HCT116 (cell line): ENCODE data around the gene SEMA3C.

Experiments
- ATF3 ChIP-seq: IDR thresholded peaks from 2 replicates; pipeline ENCODE4 v1.6.1; 2012
- CTCF ChIP-seq, 3 experiments: fragments of 200-600 bp in 1 of 3; sonication (generic) in 1 of 3; IDR thresholded peaks in 2 of 3; conservative IDR thresholded peaks in 1 of 3; 2 replicates each; pipeline ENCODE4 v1.5.1; 2012 to 2017; ENCODE audit warnings: low read depth in 2 of 3, low read length in 2 of 3, antibody characterized with exemption in 1 of 3, borderline replicate concordance in 1 of 3, control low read depth in 1 of 3, mild to moderate bottlenecking in 1 of 3, mixed read lengths in 1 of 3, mixed run types in 1 of 3, moderate library complexity in 1 of 3; ENCODE audit not compliant: insufficient read depth in 1 of 3
- EZH2 ChIP-seq: fragments of 200-600 bp; sonication (generic); IDR thresholded peaks from 2 replicates; pipeline ENCODE4 v1.6.1; 2017; ENCODE audit warnings: antibody characterized with exemption, mixed run types
- JUND ChIP-seq: IDR thresholded peaks from 2 replicates; pipeline ENCODE4 v1.6.1; 2012
- POLR2A ChIP-seq: IDR thresholded peaks from 2 replicates; pipeline ENCODE4 v1.7.0; 2011; ENCODE audit warnings: borderline replicate concordance; ENCODE audit not compliant: insufficient read depth, insufficient read length; ENCODE audit errors: extremely low read depth
- POLR2AphosphoS5 ChIP-seq: IDR thresholded peaks from 2 replicates; pipeline ENCODE4 v1.6.1; 2011; ENCODE audit warnings: mild to moderate bottlenecking, low read depth, low read length, moderate library complexity
- RAD21 ChIP-seq: IDR thresholded peaks from 2 replicates; pipeline ENCODE4 v1.6.1; 2012; ENCODE audit warnings: low read depth, mild to moderate bottlenecking
- SP1 ChIP-seq: IDR thresholded peaks from 2 replicates; pipeline ENCODE4 v1.6.1; 2012; ENCODE audit warnings: low read depth

DNA sequence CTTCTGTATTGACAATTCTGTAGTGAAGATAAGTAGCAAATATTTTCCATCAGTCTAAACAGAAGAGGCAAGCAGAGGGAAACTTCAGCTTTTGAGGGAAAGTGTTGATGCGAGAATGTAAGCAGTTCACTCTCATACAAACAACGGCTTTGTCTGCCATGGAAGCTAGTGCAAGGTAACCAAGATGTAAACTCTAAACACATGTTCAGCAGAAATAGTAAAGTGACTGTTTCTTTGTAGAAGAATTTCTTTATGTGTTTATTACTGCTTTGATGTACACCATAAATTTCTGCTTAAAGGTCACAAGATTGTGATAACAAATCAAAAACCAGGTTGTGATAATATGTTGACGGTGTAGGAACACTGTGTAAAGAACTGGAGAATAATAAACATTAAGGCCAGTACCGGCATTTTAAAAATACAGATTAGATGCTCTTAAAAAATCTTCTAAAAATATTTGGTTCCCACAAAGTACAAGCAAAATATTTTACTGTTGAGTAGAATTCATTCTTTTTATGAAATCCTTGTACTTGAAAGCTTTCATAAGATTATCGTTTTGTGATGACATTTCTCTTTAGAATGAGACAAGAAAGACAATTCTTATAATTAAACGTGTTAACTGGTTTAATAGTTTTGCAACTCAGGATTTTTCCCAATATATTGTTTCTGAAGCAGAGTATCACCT, 34.2 kb downstream of the SEMA3C start:
- TF ChIP-seq SP1 (no peak), RAD21 (no peak), CTCF (IDR thresholded peaks at IDR 0.05 in 2 of 3, conservative IDR thresholded peaks at IDR 0.05 in 1 of 3; ENCODE audit: borderline replicate concordance in 1 of 3, insufficient read depth in 1 of 3, low read depth in 2 of 3, low read length in 2 of 3) (no peak), POLR2AphosphoS5 (no peak), EZH2 (no peak), JUND (no peak), POLR2A (no peak), ATF3 (no peak)
